Measurements from ENCODE around the gene MDK. TPM values are rescaled to one million over a fixed set of nuclear protein-coding genes. Genes with fewer than 3 reads are reported as not detected.
"Not testable (repeated sequence)": the region's sequence is repeated elsewhere in the genome, so short reads cannot be mapped to it uniquely, and the experiment has no call there.

The MDK gene
- total RNA-seq, 2 experiments from 2014 or later, result 3.5 to 4.1 TPM

GRCh38 chr11:46363455-46364005 lies 17.9 kb upstream of the MDK start:
- no peak for DNase-seq
- H3K9me3 Mint-ChIP-seq, result no peaks in the 10 kb centered on the region
- H3K4me1 Mint-ChIP-seq, result peaks cover 46% of the 10 kb centered on the region
- ChIA-PET CTCF (interaction anchor here (12.2 kb wide), 1 partner anchor 14 kb away, joined by 210 read pairs; the partner anchor contains the start of gene DGKZ), POLR2A (interaction anchor here (1.6 to 12.2 kb wide), 2 partner anchors 15 kb away, joined by 3 to 143 read pairs; partner anchors contain the start of gene DGKZ)
- no peak overlapping the region for H3K4me3 Mint-ChIP-seq
- no peaks in the 10 kb centered on the region for H3K27me3 Mint-ChIP-seq
- no peak overlapping the region for H3K27ac Mint-ChIP-seq
- peaks cover 14% of the 10 kb centered on the region for H3K36me3 Mint-ChIP-seq (ENCODE audit: low read depth)

- ChIA-PET POLR2A (interaction anchor here (1.6 to 12.2 kb wide), 2 partner anchors 14 to 15 kb away, joined by 3 to 143 read pairs; partner anchors contain the start of gene DGKZ), CTCF (interaction anchor here (12.2 kb wide), 1 partner anchor 14 kb away, joined by 210 read pairs; the partner anchor contains the start of gene DGKZ)
- Mint-ChIP-seq H3K27me3 (no peaks in the 10 kb centered on the region), H3K9me3 (no peaks in the 10 kb centered on the region), H3K4me3 (no peak overlapping the region), H3K36me3 (ENCODE audit: low read depth) (peaks cover 18% of the 10 kb centered on the region), H3K4me1 (peaks cover 46% of the 10 kb centered on the region), H3K27ac (no peak overlapping the region)
- DNase-seq, result no peak
Measured at GRCh38 chr11:46364056-46364455, 17.4 kb upstream of the MDK start.

GRCh38 chr11:46364791-46365190 lies 16.7 kb upstream of the MDK start:
- POLR2A ChIA-PET, result interaction anchor here (1.0 to 12.2 kb wide), 2 partner anchors 9 to 16 kb away, joined by 3 to 143 read pairs; partner anchors contain the start of gene DGKZ
- DNase-seq, result no peak
- Mint-ChIP-seq H3K9me3 (no peaks in the 10 kb centered on the region), H3K36me3 (ENCODE audit: low read depth) (peaks cover 26% of the 10 kb centered on the region), H3K4me3 (no peak overlapping the region), H3K27ac (peak overlapping the region; percentile 52), H3K27me3 (no peaks in the 10 kb centered on the region), H3K4me1 (peaks cover 48% of the 10 kb centered on the region)
- CTCF ChIA-PET, result interaction anchor here (0.8 to 12.2 kb wide), 3 partner anchors 9 to 41 kb away, joined by 3 to 210 read pairs (median 3); partner anchors contain the start of gene DGKZ

- Mint-ChIP-seq H3K4me1 (peaks cover 39% of the 10 kb centered on the region), H3K27ac (no peak overlapping the region), H3K27me3 (no peaks in the 10 kb centered on the region), H3K4me3 (no peak overlapping the region), H3K36me3 (ENCODE audit: low read depth) (peaks cover 33% of the 10 kb centered on the region), H3K9me3 (no peaks in the 10 kb centered on the region)
- DNase-seq, result no peak
- CTCF ChIA-PET, result interaction anchor here (0.9 to 12.2 kb wide), 3 partner anchors 16 to 128 kb away, joined by 3 to 210 read pairs (median 3); partner anchors contain the start of gene DGKZ
- POLR2A ChIA-PET, result interaction anchor here (1.4 to 12.2 kb wide), 2 partner anchors 17 to 21 kb away, joined by 3 to 143 read pairs; partner anchors contain the start of gene DGKZ
Measured at GRCh38 chr11:46366260-46366659, 15.2 kb upstream of the MDK start.

GRCh38 chr11:46366661-46367161 lies 14.8 kb upstream of the MDK start:
- H3K36me3 Mint-ChIP-seq (ENCODE audit: low read depth), result peaks cover 35% of the 10 kb centered on the region
- H3K4me3 Mint-ChIP-seq, result no peak overlapping the region
- POLR2A ChIA-PET, result interaction anchor here (1.4 to 12.2 kb wide), 2 partner anchors 18 to 21 kb away, joined by 3 to 143 read pairs; partner anchors contain the start of gene DGKZ
- H3K9me3 Mint-ChIP-seq, result no peaks in the 10 kb centered on the region
- peaks cover 34% of the 10 kb centered on the region for H3K4me1 Mint-ChIP-seq
- DNase-seq, result no peak
- CTCF ChIA-PET, result interaction anchor here (0.9 to 12.2 kb wide), 3 partner anchors 17 to 129 kb away, joined by 3 to 210 read pairs (median 6); partner anchors contain the start of gene DGKZ
- H3K27ac Mint-ChIP-seq, result no peak overlapping the region
- H3K27me3 Mint-ChIP-seq, result no peaks in the 10 kb centered on the region

GRCh38 chr11:46367244-46367915 lies 14.1 kb upstream of the MDK start:
- Mint-ChIP-seq H3K4me3 (no peak overlapping the region), H3K36me3 (ENCODE audit: low read depth) (peaks cover 35% of the 10 kb centered on the region), H3K27me3 (no peaks in the 10 kb centered on the region), H3K9me3 (no peaks in the 10 kb centered on the region), H3K4me1 (peaks cover 27% of the 10 kb centered on the region), H3K27ac (no peak overlapping the region)
- POLR2A ChIA-PET, result interaction anchor here (1.4 to 12.2 kb wide), 2 partner anchors 18 to 20 kb away, joined by 3 to 143 read pairs; partner anchors contain the start of gene DGKZ
- CTCF ChIA-PET, result interaction anchor here (0.9 to 12.2 kb wide), 7 partner anchors 8 to 162 kb away, joined by 3 to 210 read pairs (median 6); partner anchors contain the start of gene DGKZ
- peak; percentile 76 for DNase-seq

GRCh38 chr11:46367916-46368267 lies 13.6 kb upstream of the MDK start:
- Mint-ChIP-seq H3K27me3 (no peaks in the 10 kb centered on the region), H3K4me3 (no peak overlapping the region), H3K27ac (no peak overlapping the region), H3K4me1 (peaks cover 22% of the 10 kb centered on the region), H3K36me3 (ENCODE audit: low read depth) (peaks cover 35% of the 10 kb centered on the region), H3K9me3 (no peaks in the 10 kb centered on the region)
- no peak for DNase-seq
- CTCF ChIA-PET, result interaction anchor here (0.8 to 12.2 kb wide), 8 partner anchors 8 to 161 kb away, joined by 3 to 210 read pairs (median 6); partner anchors contain the start of gene DGKZ
- POLR2A ChIA-PET, result interaction anchor here (0.8 to 12.2 kb wide), 2 partner anchors 12 to 19 kb away, joined by 3 to 143 read pairs; partner anchors contain the start of gene DGKZ

- Mint-ChIP-seq H3K4me1 (peaks cover 18% of the 10 kb centered on the region), H3K36me3 (ENCODE audit: low read depth) (peaks cover 39% of the 10 kb centered on the region), H3K27me3 (no peaks in the 10 kb centered on the region), H3K9me3 (no peaks in the 10 kb centered on the region), H3K4me3 (no peak overlapping the region), H3K27ac (no peak overlapping the region)
- DNase-seq, result peak; percentile 55
- CTCF ChIA-PET, result interaction anchor here (0.9 to 12.2 kb wide), 5 partner anchors 10 to 33 kb away, joined by 3 to 210 read pairs (median 4); partner anchors contain the start of gene DGKZ
- POLR2A ChIA-PET, result interaction anchor here (0.6 to 12.2 kb wide), 2 partner anchors 12 to 21 kb away, joined by 3 to 143 read pairs; partner anchors contain the start of genes DGKZ and MDK
Measured at GRCh38 chr11:46369458-46370152, 11.9 kb upstream of the MDK start.

GRCh38 chr11:46370253-46370652 lies 11.2 kb upstream of the MDK start:
- POLR2A ChIA-PET, result no interaction called here
- H3K36me3 Mint-ChIP-seq (ENCODE audit: low read depth), result peaks cover 41% of the 10 kb centered on the region

GRCh38 chr11:46371262-46371661 lies 10.2 kb upstream of the MDK start:
- H3K4me1 Mint-ChIP-seq, result peaks cover 11% of the 10 kb centered on the region
- ChIA-PET POLR2A (interaction anchor here (0.6 to 0.9 kb wide), 2 partner anchors 23 to 136 kb away, joined by 3 read pairs; no protein-coding TSS in a partner anchor), CTCF (interaction anchor here (3.5 to 12.2 kb wide), 2 partner anchors 11 to 21 kb away, joined by 16 to 210 read pairs; partner anchors contain the start of gene DGKZ)
- not testable (repeated sequence) for H3K27me3 Mint-ChIP-seq, DNase-seq, H3K27ac Mint-ChIP-seq, H3K9me3 Mint-ChIP-seq, H3K4me3 Mint-ChIP-seq
- peaks cover 49% of the 10 kb centered on the region for H3K36me3 Mint-ChIP-seq (ENCODE audit: low read depth)

More at GRCh38 chr11:46370253-46370652, 11.2 kb upstream of the MDK start:
- H3K27ac Mint-ChIP-seq, result no peak overlapping the region
- H3K9me3 Mint-ChIP-seq, result no peaks in the 10 kb centered on the region
- no peak for DNase-seq
- no peak overlapping the region for H3K4me3 Mint-ChIP-seq
- H3K4me1 Mint-ChIP-seq, result peaks cover 14% of the 10 kb centered on the region
- no peaks in the 10 kb centered on the region for H3K27me3 Mint-ChIP-seq
- CTCF ChIA-PET, result interaction anchor here (3.5 to 12.2 kb wide), 2 partner anchors 10 to 20 kb away, joined by 16 to 210 read pairs; partner anchors contain the start of gene DGKZ

- H3K36me3 Mint-ChIP-seq (ENCODE audit: low read depth), result peaks cover 57% of the 10 kb centered on the region
- CTCF ChIA-PET, result interaction anchor here (2.1 kb wide), 1 partner anchor 20 kb away, joined by 5 read pairs; no protein-coding TSS in a partner anchor
- no peaks in the 10 kb centered on the region for H3K27me3 Mint-ChIP-seq
- H3K9me3 Mint-ChIP-seq, result no peaks in the 10 kb centered on the region
- DNase-seq, result no peak
- POLR2A ChIA-PET, result interaction anchor here (0.9 kb wide), 1 partner anchor 23 kb away, joined by 3 read pairs; no protein-coding TSS in a partner anchor
- no peak overlapping the region for H3K27ac Mint-ChIP-seq
- H3K4me1 Mint-ChIP-seq, result peaks cover 9% of the 10 kb centered on the region
- H3K4me3 Mint-ChIP-seq, result no peak overlapping the region
Measured at GRCh38 chr11:46372086-46372485, 9.4 kb upstream of the MDK start.

GRCh38 chr11:46372501-46372900 lies 9.0 kb upstream of the MDK start:
- CTCF ChIA-PET, result interaction anchor here (2.1 kb wide), 1 partner anchor 20 kb away, joined by 5 read pairs; no protein-coding TSS in a partner anchor
- peaks cover 59% of the 10 kb centered on the region for H3K36me3 Mint-ChIP-seq (ENCODE audit: low read depth)
- H3K27me3 Mint-ChIP-seq, H3K9me3 Mint-ChIP-seq, H3K4me3 Mint-ChIP-seq, DNase-seq, H3K4me1 Mint-ChIP-seq, H3K27ac Mint-ChIP-seq, POLR2A ChIA-PET: not testable (repeated sequence)

Data from activated CD4-positive, alpha-beta memory T cell treated with anti-CD3 and anti-CD28 coated beads, Interleukin-2, amount 10 ng/mL, durations not matched to agents 7 days and 5 days (primary cell).